Measurements from ENCODE around the gene NOL12.

NOL12 gene

GRCh38 chr22:37708580-37709444 is 22.7 kb downstream of the NOL12 start:
- TF ChIP-seq, protein P1, sequence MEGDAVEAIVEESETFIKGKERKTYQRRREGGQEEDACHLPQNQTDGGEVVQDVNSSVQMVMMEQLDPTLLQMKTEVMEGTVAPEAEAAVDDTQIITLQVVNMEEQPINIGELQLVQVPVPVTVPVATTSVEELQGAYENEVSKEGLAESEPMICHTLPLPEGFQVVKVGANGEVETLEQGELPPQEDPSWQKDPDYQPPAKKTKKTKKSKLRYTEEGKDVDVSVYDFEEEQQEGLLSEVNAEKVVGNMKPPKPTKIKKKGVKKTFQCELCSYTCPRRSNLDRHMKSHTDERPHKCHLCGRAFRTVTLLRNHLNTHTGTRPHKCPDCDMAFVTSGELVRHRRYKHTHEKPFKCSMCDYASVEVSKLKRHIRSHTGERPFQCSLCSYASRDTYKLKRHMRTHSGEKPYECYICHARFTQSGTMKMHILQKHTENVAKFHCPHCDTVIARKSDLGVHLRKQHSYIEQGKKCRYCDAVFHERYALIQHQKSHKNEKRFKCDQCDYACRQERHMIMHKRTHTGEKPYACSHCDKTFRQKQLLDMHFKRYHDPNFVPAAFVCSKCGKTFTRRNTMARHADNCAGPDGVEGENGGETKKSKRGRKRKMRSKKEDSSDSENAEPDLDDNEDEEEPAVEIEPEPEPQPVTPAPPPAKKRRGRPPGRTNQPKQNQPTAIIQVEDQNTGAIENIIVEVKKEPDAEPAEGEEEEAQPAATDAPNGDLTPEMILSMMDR (IDR thresholded peaks at IDR 0.05; ENCODE audit: insufficient read depth, low read depth, low read length, missing control alignments), result no peak
- DNase-seq (ENCODE audit: low read depth), result no peak
- H3K4me3 ChIP-seq (ENCODE audit: low read length), result no peak overlapping the region

GRCh38 chr22:37709445-37709765 is 23.3 kb downstream of the NOL12 start:
- no peak for DNase-seq (ENCODE audit: low read depth)
- TF ChIP-seq, protein P1 (IDR thresholded peaks at IDR 0.05; ENCODE audit: insufficient read depth, low read depth, low read length, missing control alignments), result no peak
- H3K4me3 ChIP-seq (ENCODE audit: low read length), result no peak overlapping the region

DNA sequence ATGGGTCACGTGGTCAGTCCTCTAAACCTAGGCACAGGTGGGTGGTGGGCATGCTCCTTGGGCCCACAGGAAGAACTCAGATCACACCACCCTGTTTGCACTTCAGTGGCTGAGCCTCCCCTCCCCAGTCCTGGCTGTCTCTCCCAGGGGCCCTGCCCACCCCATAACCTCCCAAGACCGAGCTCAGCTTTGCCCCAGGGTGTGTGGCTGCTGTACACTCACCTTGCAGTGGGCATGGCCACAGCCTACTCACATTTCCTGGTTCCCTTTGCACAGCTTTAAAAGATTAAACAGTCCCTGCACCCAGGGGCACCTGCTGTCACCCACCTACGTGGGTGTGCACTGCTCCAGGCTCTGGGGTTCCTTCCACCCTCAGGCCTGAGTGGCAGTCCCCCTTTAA is 24.5 kb downstream of the NOL12 start:
- H3K4me3 ChIP-seq (ENCODE audit: low read length), result no peak overlapping the region
- peak; percentile 35 for DNase-seq (ENCODE audit: low read depth)
- TF ChIP-seq, protein P1 (IDR thresholded peaks at IDR 0.05; ENCODE audit: insufficient read depth, low read depth, low read length, missing control alignments), result no peak

- no peak for DNase-seq (ENCODE audit: low read depth)
- no peak overlapping the region for H3K4me3 ChIP-seq (ENCODE audit: low read length)
- TF ChIP-seq, protein P1 (IDR thresholded peaks at IDR 0.05; ENCODE audit: insufficient read depth, low read depth, low read length, missing control alignments), result no peak
These were observed 25.3 kb downstream of the NOL12 start for GRCh38 chr22:37711490-37711889.

DNA sequence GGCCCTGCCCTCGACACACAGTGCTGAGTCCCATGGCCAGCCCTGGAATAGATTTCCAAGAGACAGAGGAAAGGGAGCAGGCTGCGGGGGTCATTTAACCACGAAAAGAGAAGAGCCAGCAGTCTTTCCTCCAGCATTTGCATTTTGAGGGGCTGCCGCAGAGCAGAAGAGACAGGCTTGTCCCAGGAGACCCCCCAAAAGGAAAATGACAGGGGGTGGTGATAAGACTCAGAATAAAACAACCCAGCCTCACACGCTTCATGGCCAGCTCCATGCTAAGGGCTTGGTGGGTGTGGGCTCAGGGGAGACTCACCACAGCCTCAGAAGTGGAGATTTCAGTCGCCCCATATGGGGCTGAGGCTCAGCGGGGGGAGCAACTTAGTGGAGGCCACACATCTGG is 27.6 kb downstream of the NOL12 start:
- TF ChIP-seq, protein P1 (IDR thresholded peaks at IDR 0.05; ENCODE audit: insufficient read depth, low read depth, low read length, missing control alignments), result no peak
- H3K4me3 ChIP-seq (ENCODE audit: low read length), result no peak overlapping the region
- no peak for DNase-seq (ENCODE audit: low read depth)

DNA sequence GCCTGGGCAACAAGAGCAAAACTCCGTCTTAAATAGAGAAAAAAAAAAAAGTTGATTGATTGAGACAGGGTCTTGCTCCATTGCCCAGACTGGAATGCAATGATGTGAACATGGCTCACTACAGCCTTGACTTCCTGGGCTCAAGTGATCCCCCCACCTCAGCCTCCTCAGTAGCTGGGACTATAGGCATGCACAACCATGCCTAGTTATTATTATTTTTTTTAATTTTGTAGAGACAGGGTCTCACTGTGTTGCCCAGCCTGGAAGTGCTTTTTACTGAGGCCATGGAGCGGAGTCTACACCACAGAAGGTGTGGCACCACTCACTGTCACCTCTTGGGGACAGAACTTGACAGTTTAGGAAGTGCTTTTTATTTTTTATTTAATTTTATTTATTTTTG is 28.5 kb downstream of the NOL12 start:
- no peak for DNase-seq (ENCODE audit: low read depth)
- TF ChIP-seq, protein P1 (IDR thresholded peaks at IDR 0.05; ENCODE audit: insufficient read depth, low read depth, low read length, missing control alignments), result no peak
- H3K4me3 ChIP-seq (ENCODE audit: low read length), result no peak overlapping the region

DNA sequence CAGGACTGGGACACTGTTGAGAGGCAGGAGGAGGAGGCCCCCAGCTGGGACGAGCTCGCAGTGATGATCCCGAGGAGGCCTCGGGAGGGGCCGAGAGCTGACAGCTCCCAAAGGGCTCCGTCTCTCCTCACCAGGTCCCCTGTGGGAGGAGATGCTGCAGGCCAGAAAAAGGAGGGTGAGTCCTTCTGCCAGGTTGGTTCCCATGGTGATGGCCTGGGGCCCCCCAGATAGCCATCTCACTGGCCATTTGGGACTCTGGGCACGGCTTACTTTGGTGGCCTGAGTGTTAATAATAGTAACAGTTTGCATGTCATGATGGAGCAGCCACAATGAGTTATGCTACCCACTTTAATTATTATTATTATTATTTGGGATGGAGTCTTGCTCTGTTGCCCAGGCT is 29.6 kb downstream of the NOL12 start:
- no peak for DNase-seq (ENCODE audit: low read depth)
- TF ChIP-seq, protein P1 (IDR thresholded peaks at IDR 0.05; ENCODE audit: insufficient read depth, low read depth, low read length, missing control alignments), result no peak
- no peak overlapping the region for H3K4me3 ChIP-seq (ENCODE audit: low read length)
